Upper lobe of right lung (tissue), 1 donor: ENCODE results near the gene AADACL3. TPM values are rescaled to one million over a fixed set of nuclear protein-coding genes. Genes with fewer than 3 reads are reported as not detected.

ENCODE experiments used
- ATAC-seq: fragments of 200-7000 bp; cut with Tn5 transposase; one replicate; pipeline ENCODE4 v1.9.1; 2020; ENCODE audit warnings: mild to moderate bottlenecking, moderate library complexity
- DNase-seq: peaks from one replicate; pipeline ENCODE4 v3.0.0-alpha.2; 2020
- H3K27ac ChIP-seq: fragments of 200-600 bp; one replicate; pipeline ENCODE4 v1.8.0; 2022
- H3K27me3 ChIP-seq: fragments of 200-600 bp; one replicate; pipeline ENCODE4 v1.8.0; 2022; ENCODE audit warnings: mild to moderate bottlenecking
- H3K36me3 ChIP-seq: fragments of 200-600 bp; one replicate; pipeline ENCODE4 v1.8.0; 2022
- H3K4me1 ChIP-seq: fragments of 200-600 bp; one replicate; pipeline ENCODE4 v1.8.0; 2022
- H3K4me3 ChIP-seq: fragments of 200-600 bp; one replicate; pipeline ENCODE4 v1.8.0; 2022; ENCODE audit warnings: mild to moderate bottlenecking
- H3K9me3 ChIP-seq: fragments of 200-600 bp; one replicate; pipeline ENCODE4 v1.8.0; 2022
- intact Hi-C: fragments of 100-400 bp; cut with DNase I; formaldehyde crosslinking; loops from one replicate; pipeline ENCODE4 v1.11.0; 2022
- total RNA-seq: library from RNA; stranded (reverse); fragmentation: NEBNext Ultra II Directional; extraction: Animal tissue kit (Norgen Biotek cat#: 25700); gene quantifications from one replicate; pipeline ENCODE4 v1.2.1, GENCODE V29; 2021
- TF ChIP-seq, protein P1 (sequence below): fragments of 200-600 bp; IDR thresholded peaks from one replicate; pipeline ENCODE4 v1.8.0; 2022; ENCODE audit warnings: antibody characterized with exemption
- donor health status: DM: no; HTN: yes; CAD: no; lungs with severe emphysema.

The AADACL3 gene
- total RNA-seq, 1 donor from 2014 or later = not detected

DNA sequence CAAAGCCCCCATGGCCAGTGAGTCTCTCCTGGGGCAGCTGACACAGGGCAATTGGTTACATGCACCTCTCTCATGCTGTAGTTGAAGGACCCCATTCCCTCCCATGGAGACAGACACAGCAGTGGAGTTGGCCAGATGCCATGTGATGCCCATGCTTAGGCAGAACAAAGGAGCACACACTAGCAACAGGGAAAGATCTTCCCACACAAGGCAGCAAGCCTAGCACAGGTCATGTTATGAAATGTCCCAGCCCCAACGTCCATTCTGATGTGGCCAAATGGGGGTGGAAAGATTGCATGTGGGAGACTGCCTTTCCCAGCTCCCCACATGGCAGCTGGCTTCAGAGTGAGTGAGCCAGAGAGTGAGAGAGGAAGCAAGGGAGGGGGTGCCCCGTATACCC, 37.6 kb upstream of the AADACL3 start:
- no peak overlapping the region for H3K27ac ChIP-seq
- intact Hi-C loops = no loop called here

DNA sequence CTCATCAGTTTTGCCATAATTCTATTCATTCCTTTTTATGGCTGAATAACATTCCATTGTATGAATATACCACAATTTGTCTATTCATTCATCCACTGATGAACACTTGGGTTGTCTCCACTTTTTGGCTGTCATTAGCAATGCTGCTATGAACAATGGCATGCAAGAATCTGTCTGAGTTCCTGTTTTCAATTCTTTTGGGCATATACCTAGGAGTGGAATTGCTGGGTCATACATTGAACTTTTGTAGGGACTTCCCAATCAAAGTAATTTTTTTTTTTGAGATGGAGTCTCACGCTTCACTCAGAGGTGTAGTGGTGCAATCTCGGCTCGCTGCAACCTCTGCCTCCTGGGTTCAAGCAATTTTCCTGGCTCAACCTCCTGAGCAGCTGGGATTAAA, 37.1 kb upstream of the AADACL3 start:
- no peak overlapping the region for H3K27ac ChIP-seq
- H3K4me1 ChIP-seq = no peaks in the 10 kb centered on the region
- no peaks in the 10 kb centered on the region for H3K27me3 ChIP-seq
- intact Hi-C loops = no loop called here
- no peaks in the 10 kb centered on the region for H3K9me3 ChIP-seq
- no peak for ATAC-seq
- TF ChIP-seq, protein P1, sequence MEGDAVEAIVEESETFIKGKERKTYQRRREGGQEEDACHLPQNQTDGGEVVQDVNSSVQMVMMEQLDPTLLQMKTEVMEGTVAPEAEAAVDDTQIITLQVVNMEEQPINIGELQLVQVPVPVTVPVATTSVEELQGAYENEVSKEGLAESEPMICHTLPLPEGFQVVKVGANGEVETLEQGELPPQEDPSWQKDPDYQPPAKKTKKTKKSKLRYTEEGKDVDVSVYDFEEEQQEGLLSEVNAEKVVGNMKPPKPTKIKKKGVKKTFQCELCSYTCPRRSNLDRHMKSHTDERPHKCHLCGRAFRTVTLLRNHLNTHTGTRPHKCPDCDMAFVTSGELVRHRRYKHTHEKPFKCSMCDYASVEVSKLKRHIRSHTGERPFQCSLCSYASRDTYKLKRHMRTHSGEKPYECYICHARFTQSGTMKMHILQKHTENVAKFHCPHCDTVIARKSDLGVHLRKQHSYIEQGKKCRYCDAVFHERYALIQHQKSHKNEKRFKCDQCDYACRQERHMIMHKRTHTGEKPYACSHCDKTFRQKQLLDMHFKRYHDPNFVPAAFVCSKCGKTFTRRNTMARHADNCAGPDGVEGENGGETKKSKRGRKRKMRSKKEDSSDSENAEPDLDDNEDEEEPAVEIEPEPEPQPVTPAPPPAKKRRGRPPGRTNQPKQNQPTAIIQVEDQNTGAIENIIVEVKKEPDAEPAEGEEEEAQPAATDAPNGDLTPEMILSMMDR = no peak
- H3K4me3 ChIP-seq = no peak overlapping the region
- H3K36me3 ChIP-seq = no peaks in the 10 kb centered on the region
- no peak for DNase-seq

More for the DNA sequence above, 37.6 kb upstream of the AADACL3 start:
- TF ChIP-seq, protein P1 = no peak
- Histone ChIP-seq H3K27me3 (no peaks in the 10 kb centered on the region), H3K4me3 (no peak overlapping the region), H3K4me1 (no peaks in the 10 kb centered on the region), H3K9me3 (no peaks in the 10 kb centered on the region), H3K36me3 (no peaks in the 10 kb centered on the region)
- no peak for ATAC-seq
- no peak for DNase-seq

- H3K36me3 ChIP-seq = no peaks in the 10 kb centered on the region
- no peaks in the 10 kb centered on the region for H3K9me3 ChIP-seq
- TF ChIP-seq, protein P1 = no peak
- ATAC-seq = no peak
- no peak for DNase-seq
- intact Hi-C loops = no loop called here
- H3K27ac ChIP-seq = no peak overlapping the region
- H3K4me3 ChIP-seq = no peak overlapping the region
- H3K27me3 ChIP-seq = peaks cover 16% of the 10 kb centered on the region
- H3K4me1 ChIP-seq = no peaks in the 10 kb centered on the region
These were observed 25.8 kb upstream of the AADACL3 start for GRCh38 chr1:12690156-12690555.

DNA sequence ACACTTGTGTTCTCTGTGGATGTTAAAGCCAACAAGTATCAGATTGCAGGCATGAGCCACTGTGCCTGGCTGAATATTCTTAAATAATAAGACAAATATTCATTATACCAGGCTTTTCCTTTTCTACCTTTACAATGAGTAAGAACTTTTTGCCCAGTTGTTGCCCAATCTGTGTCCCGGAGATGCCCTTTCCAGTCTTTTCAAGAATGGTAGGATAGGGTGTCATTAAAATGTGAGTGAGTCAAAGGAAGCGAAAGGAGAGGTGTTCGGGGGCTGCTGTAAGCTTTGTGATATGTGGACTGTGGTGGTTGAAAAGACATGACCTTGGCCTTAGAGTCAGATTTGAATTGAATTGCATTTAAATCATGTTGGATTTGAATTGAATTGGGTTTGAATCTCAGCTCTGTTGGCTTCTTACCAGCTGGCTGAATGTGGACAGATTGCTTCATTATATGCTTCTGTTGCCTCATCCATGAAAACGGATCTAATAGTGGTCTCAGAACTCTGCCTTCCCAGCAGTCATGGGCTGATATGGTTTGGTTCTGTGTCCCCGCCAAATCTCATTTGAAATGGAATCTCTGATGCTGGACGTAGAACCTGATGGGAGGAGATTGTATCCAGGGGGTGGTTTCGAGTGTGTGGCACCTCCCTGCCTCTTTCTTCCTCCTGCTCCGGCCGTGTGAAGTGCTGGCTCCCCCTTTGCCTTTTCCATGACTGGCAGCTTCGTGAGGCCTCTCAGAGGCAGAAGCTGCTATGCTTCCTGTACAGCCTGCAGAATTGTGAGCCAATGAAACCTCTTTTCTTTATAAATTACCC, 22.7 kb upstream of the AADACL3 start:
- H3K4me1 ChIP-seq = no peaks in the 10 kb centered on the region
- DNase-seq (no peak), ATAC-seq (peak; percentile 16)
- H3K27ac ChIP-seq = no peak overlapping the region
- no peaks in the 10 kb centered on the region for H3K9me3 ChIP-seq
- H3K36me3 ChIP-seq = no peaks in the 10 kb centered on the region
- H3K4me3 ChIP-seq = no peak overlapping the region
- intact Hi-C loops = no loop called here
- H3K27me3 ChIP-seq = no peaks in the 10 kb centered on the region
- TF ChIP-seq, protein P1 = no peak

DNA sequence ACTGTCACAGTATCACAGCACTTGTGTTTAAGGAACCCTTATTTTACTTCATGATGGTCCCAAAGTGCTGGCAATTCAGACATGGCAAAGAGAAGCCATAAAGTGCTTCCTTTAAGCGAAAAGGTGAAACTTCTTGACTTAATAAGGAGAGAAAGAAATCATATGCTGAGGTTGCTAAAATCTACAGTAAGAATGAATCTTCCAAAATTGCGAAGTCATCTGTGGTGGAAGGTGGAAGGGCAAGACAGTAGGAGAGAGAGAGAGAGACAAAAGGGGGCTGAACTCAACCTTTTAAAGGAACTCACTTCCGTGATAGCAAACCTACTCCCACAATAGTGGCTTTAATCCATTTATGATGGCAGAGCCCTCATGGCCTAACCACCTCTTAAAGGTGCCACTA, 19.3 kb upstream of the AADACL3 start:
- intact Hi-C loops = no loop called here
- Histone ChIP-seq H3K27ac (no peak overlapping the region), H3K36me3 (no peaks in the 10 kb centered on the region), H3K4me1 (no peaks in the 10 kb centered on the region), H3K4me3 (no peak overlapping the region), H3K27me3 (no peaks in the 10 kb centered on the region), H3K9me3 (no peaks in the 10 kb centered on the region)
- ATAC-seq = no peak
- no peak for DNase-seq
- TF ChIP-seq, protein P1 = no peak
